ENCODE data around the gene PLCB1. TPM values are rescaled to one million over a fixed set of nuclear protein-coding genes. Genes with fewer than 3 reads are reported as not detected.

PLCB1 gene
- total RNA-seq, 1 donor: 14.6 TPM

- H3K9me3 ChIP-seq (ENCODE audit: low read depth, low read length): no peaks in the 10 kb centered on the region
- no peak overlapping the region for H3K4me3 ChIP-seq (ENCODE audit: low read length)
- no peaks in the 10 kb centered on the region for H3K27me3 ChIP-seq (ENCODE audit: insufficient read depth, low read length)
- H3K4me1 ChIP-seq (ENCODE audit: insufficient read depth, low read length): peaks cover 36% of the 10 kb centered on the region
These were observed 263.9 kb downstream of the PLCB1 start for GRCh38 chr20:8395956-8396355.

- no peaks in the 10 kb centered on the region for H3K27me3 ChIP-seq (ENCODE audit: insufficient read depth, low read length)
- H3K4me1 ChIP-seq (ENCODE audit: insufficient read depth, low read length): peaks cover 27% of the 10 kb centered on the region
- no peaks in the 10 kb centered on the region for H3K9me3 ChIP-seq (ENCODE audit: low read depth, low read length)
These were observed 266.4 kb downstream of the PLCB1 start for GRCh38 chr20:8398263-8399051.

GRCh38 chr20:8399947-8400346 lies 267.9 kb downstream of the PLCB1 start:
- Histone ChIP-seq H3K4me3 (ENCODE audit: low read length) (no peak overlapping the region), H3K9me3 (ENCODE audit: low read depth, low read length) (no peaks in the 10 kb centered on the region), H3K27me3 (ENCODE audit: insufficient read depth, low read length) (no peaks in the 10 kb centered on the region), H3K4me1 (ENCODE audit: insufficient read depth, low read length) (peaks cover 24% of the 10 kb centered on the region)

More at GRCh38 chr20:8398263-8399051, 266.4 kb downstream of the PLCB1 start:
- H3K4me3 ChIP-seq (ENCODE audit: low read length): no peak overlapping the region

- Histone ChIP-seq H3K9me3 (ENCODE audit: low read depth, low read length) (no peaks in the 10 kb centered on the region), H3K27me3 (ENCODE audit: insufficient read depth, low read length) (no peaks in the 10 kb centered on the region), H3K4me1 (ENCODE audit: insufficient read depth, low read length) (peaks cover 30% of the 10 kb centered on the region), H3K4me3 (ENCODE audit: low read length) (no peak overlapping the region)
These were observed 268.4 kb downstream of the PLCB1 start for GRCh38 chr20:8400486-8400885.

DNA sequence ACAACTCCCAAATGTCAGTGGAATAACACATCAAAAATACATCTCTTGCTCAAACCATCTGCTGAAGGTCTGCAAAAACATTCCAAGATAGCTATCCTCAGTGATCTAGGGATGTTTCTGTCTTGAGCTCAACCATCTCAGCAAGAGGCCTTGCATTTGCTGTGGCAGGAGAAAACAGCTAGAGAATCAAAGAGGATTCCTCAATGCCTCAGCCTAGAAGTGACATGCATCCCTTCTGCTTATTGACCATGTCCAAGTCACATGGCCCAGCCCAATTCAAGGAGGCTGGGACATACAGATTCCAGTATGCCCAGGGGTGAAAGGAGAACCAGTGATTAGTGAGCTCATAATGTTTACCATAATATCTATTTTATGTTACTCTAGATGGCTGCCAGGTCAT lies 269.5 kb downstream of the PLCB1 start:
- Histone ChIP-seq H3K4me1 (ENCODE audit: insufficient read depth, low read length) (peaks cover 25% of the 10 kb centered on the region), H3K9me3 (ENCODE audit: low read depth, low read length) (no peaks in the 10 kb centered on the region), H3K4me3 (ENCODE audit: low read length) (no peak overlapping the region), H3K27me3 (ENCODE audit: insufficient read depth, low read length) (no peaks in the 10 kb centered on the region)

DNA sequence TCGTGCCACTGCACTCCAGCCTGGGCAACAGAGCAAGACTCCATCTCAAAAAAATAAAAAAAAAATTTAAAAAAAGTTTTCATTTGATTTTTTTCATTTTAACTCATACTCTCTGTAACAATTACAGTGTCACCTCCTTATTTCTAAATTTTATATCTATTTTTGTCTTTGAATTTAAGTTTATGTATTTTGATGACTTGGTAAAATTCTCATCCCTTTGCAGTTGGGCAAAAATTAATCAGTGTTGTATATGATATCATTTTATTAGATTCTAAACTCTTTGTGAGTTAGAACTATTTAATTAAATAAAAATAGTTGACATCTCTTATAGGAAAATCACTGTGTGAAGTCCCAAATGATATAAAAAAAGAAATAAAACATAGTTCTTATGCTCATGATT lies 270.7 kb downstream of the PLCB1 start:
- Histone ChIP-seq H3K27me3 (ENCODE audit: insufficient read depth, low read length) (no peaks in the 10 kb centered on the region), H3K9me3 (ENCODE audit: low read depth, low read length) (no peaks in the 10 kb centered on the region), H3K4me3 (ENCODE audit: low read length) (no peak overlapping the region), H3K4me1 (ENCODE audit: insufficient read depth, low read length) (peaks cover 25% of the 10 kb centered on the region)

- Histone ChIP-seq H3K27me3 (ENCODE audit: insufficient read depth, low read length) (no peaks in the 10 kb centered on the region), H3K4me3 (ENCODE audit: low read length) (no peak overlapping the region), H3K9me3 (ENCODE audit: low read depth, low read length) (no peaks in the 10 kb centered on the region), H3K4me1 (ENCODE audit: insufficient read depth, low read length) (peaks cover 17% of the 10 kb centered on the region)
These were observed 273.0 kb downstream of the PLCB1 start for GRCh38 chr20:8404912-8405635.

DNA sequence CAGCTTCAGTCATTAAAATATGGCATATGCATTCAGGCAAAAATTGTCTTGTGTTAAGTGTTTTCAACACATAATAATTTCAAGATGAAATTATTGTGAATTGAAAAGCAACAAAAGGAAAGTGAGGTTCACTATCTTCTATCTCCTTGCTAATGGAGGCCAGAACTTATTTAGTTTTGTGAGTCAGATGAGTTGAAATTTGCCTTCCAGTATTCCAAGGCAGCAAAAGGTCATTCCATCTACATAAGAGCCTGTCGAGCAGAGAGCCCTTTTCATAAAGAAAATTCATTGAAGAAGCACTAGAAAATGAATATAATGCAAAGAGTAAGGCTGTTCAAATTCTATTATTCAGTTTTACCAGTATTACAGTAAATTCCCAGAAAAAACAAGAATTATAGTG lies 274.3 kb downstream of the PLCB1 start:
- Histone ChIP-seq H3K4me3 (ENCODE audit: low read length) (no peak overlapping the region), H3K4me1 (ENCODE audit: insufficient read depth, low read length) (peaks cover 12% of the 10 kb centered on the region), H3K9me3 (ENCODE audit: low read depth, low read length) (no peaks in the 10 kb centered on the region), H3K27me3 (ENCODE audit: insufficient read depth, low read length) (no peaks in the 10 kb centered on the region)

GRCh38 chr20:8408587-8409307 lies 276.7 kb downstream of the PLCB1 start:
- H3K4me1 ChIP-seq (ENCODE audit: insufficient read depth, low read length): peaks cover 8% of the 10 kb centered on the region
- no peak overlapping the region for H3K4me3 ChIP-seq (ENCODE audit: low read length)
- H3K27me3 ChIP-seq (ENCODE audit: insufficient read depth, low read length): no peaks in the 10 kb centered on the region
- no peaks in the 10 kb centered on the region for H3K9me3 ChIP-seq (ENCODE audit: low read depth, low read length)

DNA sequence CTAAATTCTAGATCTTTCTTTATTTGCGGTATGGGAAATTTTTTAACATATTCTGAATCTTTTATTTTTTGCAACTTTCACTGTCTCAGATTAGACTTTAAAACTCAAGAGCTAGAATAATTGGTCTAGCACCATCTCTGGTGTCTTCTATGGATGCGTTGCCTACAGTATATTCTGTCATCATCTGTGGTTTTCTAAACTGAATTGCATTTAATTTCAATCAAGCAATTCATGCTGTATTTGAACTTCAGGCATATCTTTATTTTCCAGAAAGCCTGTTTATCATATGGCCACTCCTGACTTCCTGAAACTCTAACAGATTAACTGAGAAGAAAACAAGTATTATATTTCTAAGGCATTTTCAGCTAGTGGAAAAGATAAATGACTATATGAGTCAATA lies 281.6 kb downstream of the PLCB1 start:
- H3K9me3 ChIP-seq (ENCODE audit: low read depth, low read length): no peaks in the 10 kb centered on the region
- no peaks in the 10 kb centered on the region for H3K27me3 ChIP-seq (ENCODE audit: insufficient read depth, low read length)
- H3K4me1 ChIP-seq (ENCODE audit: insufficient read depth, low read length): peaks cover 9% of the 10 kb centered on the region
- no peak overlapping the region for H3K4me3 ChIP-seq (ENCODE audit: low read length)

GRCh38 chr20:8414586-8415274 lies 282.7 kb downstream of the PLCB1 start:
- no peaks in the 10 kb centered on the region for H3K9me3 ChIP-seq (ENCODE audit: low read depth, low read length)
- no peaks in the 10 kb centered on the region for H3K27me3 ChIP-seq (ENCODE audit: insufficient read depth, low read length)
- H3K4me1 ChIP-seq (ENCODE audit: insufficient read depth, low read length): peaks cover 9% of the 10 kb centered on the region
- H3K4me3 ChIP-seq (ENCODE audit: low read length): no peak overlapping the region

DNA sequence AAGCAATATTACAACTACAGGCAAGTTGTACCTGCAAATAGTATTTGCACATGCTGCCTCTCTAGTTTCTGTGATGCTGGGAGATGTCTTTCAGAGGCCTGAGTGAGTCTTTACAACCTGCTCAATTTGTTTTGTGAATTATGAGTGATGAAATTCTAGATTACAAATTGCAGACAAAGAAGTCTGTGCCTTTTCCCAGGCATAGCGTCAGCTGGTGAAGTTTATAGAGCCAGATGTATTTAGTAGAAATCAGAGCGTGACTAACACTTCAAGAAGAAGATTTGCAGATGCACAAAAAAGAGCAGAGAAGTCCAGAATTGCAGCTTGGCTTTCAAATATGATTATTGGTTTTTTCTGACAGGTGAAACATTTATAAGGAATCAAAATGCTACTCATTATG lies 289.9 kb downstream of the PLCB1 start:
- no peak overlapping the region for H3K4me3 ChIP-seq (ENCODE audit: low read length)
- H3K4me1 ChIP-seq (ENCODE audit: insufficient read depth, low read length): peaks cover 29% of the 10 kb centered on the region
- no peaks in the 10 kb centered on the region for H3K27me3 ChIP-seq (ENCODE audit: insufficient read depth, low read length)
- no peaks in the 10 kb centered on the region for H3K9me3 ChIP-seq (ENCODE audit: low read depth, low read length)

GRCh38 chr20:8423482-8423881 lies 291.4 kb downstream of the PLCB1 start:
- Histone ChIP-seq H3K4me3 (ENCODE audit: low read length) (no peak overlapping the region), H3K4me1 (ENCODE audit: insufficient read depth, low read length) (peaks cover 44% of the 10 kb centered on the region), H3K9me3 (ENCODE audit: low read depth, low read length) (no peaks in the 10 kb centered on the region), H3K27me3 (ENCODE audit: insufficient read depth, low read length) (no peaks in the 10 kb centered on the region)

GRCh38 chr20:8424010-8424409 lies 291.9 kb downstream of the PLCB1 start:
- Histone ChIP-seq H3K9me3 (ENCODE audit: low read depth, low read length) (no peaks in the 10 kb centered on the region), H3K4me1 (ENCODE audit: insufficient read depth, low read length) (peaks cover 49% of the 10 kb centered on the region), H3K27me3 (ENCODE audit: insufficient read depth, low read length) (no peaks in the 10 kb centered on the region), H3K4me3 (ENCODE audit: low read length) (no peak overlapping the region)

GRCh38 chr20:8425016-8425415 lies 292.9 kb downstream of the PLCB1 start:
- peaks cover 57% of the 10 kb centered on the region for H3K4me1 ChIP-seq (ENCODE audit: insufficient read depth, low read length)
- no peak overlapping the region for H3K4me3 ChIP-seq (ENCODE audit: low read length)
- no peaks in the 10 kb centered on the region for H3K9me3 ChIP-seq (ENCODE audit: low read depth, low read length)
- no peaks in the 10 kb centered on the region for H3K27me3 ChIP-seq (ENCODE audit: insufficient read depth, low read length)

Data from mononuclear cell (primary cell).